Astrocyte (in vitro differentiated cells and primary cell): ENCODE results near the gene SLC16A1. TPM values are rescaled to one million over a fixed set of nuclear protein-coding genes. Genes with fewer than 3 reads are reported as not detected.

Experiments
- DNase-seq: peaks from one replicate; pipeline ENCODE4 v3.0.0-alpha.2; 2010; ENCODE audit warnings: low read depth
- FAIRE-seq: peaks from 2 replicates; lab custom pipeline; 2011; peaks lifted over from hg19 to GRCh38; lab: Jason Lieb, UNC
- H2AFZ ChIP-seq: 2 replicates; pipeline ENCODE4 v1.6.0; 2012; ENCODE audit warnings: low read depth, low read length, inconsistent platforms
- H3K27ac ChIP-seq: 2 replicates; pipeline ENCODE4 v1.5.1; 2011; ENCODE audit warnings: low read depth, low read length, inconsistent platforms
- H3K27me3 ChIP-seq: 2 replicates; pipeline ENCODE4 v1.6.0; 2011; ENCODE audit warnings: low read length, inconsistent platforms; ENCODE audit not compliant: insufficient read depth
- H3K36me3 ChIP-seq: 2 replicates; pipeline ENCODE4 v1.5.1; 2011; ENCODE audit warnings: low read length, inconsistent platforms; ENCODE audit not compliant: insufficient read depth
- H3K4me1 ChIP-seq: 2 replicates; pipeline ENCODE4 v1.5.1; 2011; ENCODE audit warnings: low read length, inconsistent platforms; ENCODE audit not compliant: insufficient read depth
- H3K4me2 ChIP-seq: 2 replicates; pipeline ENCODE4 v1.6.0; 2012; ENCODE audit warnings: low read length, inconsistent platforms
- H3K4me3 ChIP-seq: 2 replicates; pipeline ENCODE4 v1.5.1; 2011; ENCODE audit warnings: low read depth, mild to moderate bottlenecking, low read length, inconsistent platforms; ENCODE audit not compliant: insufficient read depth
- H3K79me2 ChIP-seq: 2 replicates; pipeline ENCODE4 v1.6.0; 2012; ENCODE audit warnings: mild to moderate bottlenecking, low read length, inconsistent platforms; ENCODE audit not compliant: insufficient read depth
- H3K9ac ChIP-seq: 2 replicates; pipeline ENCODE4 v1.6.0; 2012; ENCODE audit warnings: mild to moderate bottlenecking, low read length, inconsistent platforms
- H3K9me3 ChIP-seq: 2 replicates; pipeline ENCODE4 v1.5.1; 2012; ENCODE audit warnings: low read depth, mild to moderate bottlenecking, low read length, inconsistent platforms; ENCODE audit not compliant: insufficient read depth
- H4K20me1 ChIP-seq: 2 replicates; pipeline ENCODE4 v1.6.0; 2012; ENCODE audit warnings: low read length, inconsistent platforms; ENCODE audit not compliant: insufficient read depth
- H3K27ac Mint-ChIP-seq: one replicate; pipeline ENCODE4 v1.8.0; 2021; ENCODE audit warnings: mild to moderate bottlenecking, mixed read lengths; ENCODE audit not compliant: unreplicated experiment
- H3K27me3 Mint-ChIP-seq: one replicate; pipeline ENCODE4 v1.8.0; 2021; ENCODE audit warnings: low read depth, mixed read lengths; ENCODE audit not compliant: unreplicated experiment
- H3K36me3 Mint-ChIP-seq: one replicate; pipeline ENCODE4 v1.8.0; 2021; ENCODE audit warnings: low read depth, mixed read lengths; ENCODE audit not compliant: unreplicated experiment
- H3K4me1 Mint-ChIP-seq: one replicate; pipeline ENCODE4 v1.8.0; 2021; ENCODE audit warnings: low read depth, mixed read lengths; ENCODE audit not compliant: unreplicated experiment
- H3K4me3 Mint-ChIP-seq: one replicate; pipeline ENCODE4 v1.8.0; 2021; ENCODE audit warnings: mild to moderate bottlenecking, moderate library complexity, mixed read lengths; ENCODE audit not compliant: unreplicated experiment
- H3K9me3 Mint-ChIP-seq: one replicate; pipeline ENCODE4 v1.8.0; 2021; ENCODE audit warnings: mild to moderate bottlenecking, mixed read lengths; ENCODE audit not compliant: unreplicated experiment
- EZH2 ChIP-seq: IDR thresholded peaks from 2 replicates; pipeline ENCODE4 v1.6.1; 2012; ENCODE audit warnings: mild to moderate bottlenecking, low read length, inconsistent platforms; ENCODE audit not compliant: insufficient read depth
- total RNA-seq: library from RNA; stranded (reverse); gene quantifications from 2 replicates; pipeline ENCODE4 v1.2.1, GENCODE V29; 2021
- TF ChIP-seq, protein P1 (sequence below): IDR thresholded peaks from 2 replicates; pipeline ENCODE4 v1.5.1; 2011; ENCODE audit warnings: low read depth, mild to moderate bottlenecking, inconsistent platforms, low read length, moderate library complexity; ENCODE audit not compliant: insufficient read depth

The SLC16A1 gene
- total RNA-seq, 1 donor from 2014 or later: 153 TPM

DNA sequence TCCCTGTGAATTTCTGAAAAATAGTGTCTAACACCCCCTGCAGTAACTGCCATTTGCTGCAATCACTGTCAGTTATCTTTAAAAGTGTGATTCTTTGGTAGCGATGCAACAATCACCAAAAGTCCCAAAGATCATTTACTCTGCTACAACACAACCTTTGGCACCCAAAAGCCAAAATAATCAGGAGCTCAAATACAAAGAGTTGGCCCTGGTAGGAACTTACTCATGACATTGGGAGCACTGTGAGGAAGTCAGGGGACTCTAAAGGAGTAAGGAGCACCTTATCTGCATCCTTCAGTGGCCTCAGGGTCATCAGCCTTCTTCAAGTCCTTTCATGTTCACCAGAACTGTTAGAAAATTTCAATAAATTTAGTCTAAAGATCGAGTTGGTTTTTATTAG lies 54.6 kb downstream of the SLC16A1 start:
- Mint-ChIP-seq H3K4me3 (no peak overlapping the region), H3K36me3 (peaks cover 8% of the 10 kb centered on the region), H3K27ac (no peak overlapping the region), H3K27me3 (no peaks in the 10 kb centered on the region), H3K4me1 (peaks cover 26% of the 10 kb centered on the region), H3K9me3 (no peaks in the 10 kb centered on the region)
- Histone ChIP-seq H3K4me3 (no peak overlapping the region), H3K36me3 (no peaks in the 10 kb centered on the region), H3K27me3 (no peaks in the 10 kb centered on the region), H3K4me1 (peaks cover 17% of the 10 kb centered on the region), H3K9ac (no peak overlapping the region), H3K27ac (no peak overlapping the region), H3K9me3 (no peaks in the 10 kb centered on the region), H2AFZ (no peak overlapping the region), H4K20me1 (no peaks in the 10 kb centered on the region), H3K4me2 (no peak overlapping the region), H3K79me2 (no peaks in the 10 kb centered on the region)
- DNase-seq: no peak
- TF ChIP-seq, protein P1, sequence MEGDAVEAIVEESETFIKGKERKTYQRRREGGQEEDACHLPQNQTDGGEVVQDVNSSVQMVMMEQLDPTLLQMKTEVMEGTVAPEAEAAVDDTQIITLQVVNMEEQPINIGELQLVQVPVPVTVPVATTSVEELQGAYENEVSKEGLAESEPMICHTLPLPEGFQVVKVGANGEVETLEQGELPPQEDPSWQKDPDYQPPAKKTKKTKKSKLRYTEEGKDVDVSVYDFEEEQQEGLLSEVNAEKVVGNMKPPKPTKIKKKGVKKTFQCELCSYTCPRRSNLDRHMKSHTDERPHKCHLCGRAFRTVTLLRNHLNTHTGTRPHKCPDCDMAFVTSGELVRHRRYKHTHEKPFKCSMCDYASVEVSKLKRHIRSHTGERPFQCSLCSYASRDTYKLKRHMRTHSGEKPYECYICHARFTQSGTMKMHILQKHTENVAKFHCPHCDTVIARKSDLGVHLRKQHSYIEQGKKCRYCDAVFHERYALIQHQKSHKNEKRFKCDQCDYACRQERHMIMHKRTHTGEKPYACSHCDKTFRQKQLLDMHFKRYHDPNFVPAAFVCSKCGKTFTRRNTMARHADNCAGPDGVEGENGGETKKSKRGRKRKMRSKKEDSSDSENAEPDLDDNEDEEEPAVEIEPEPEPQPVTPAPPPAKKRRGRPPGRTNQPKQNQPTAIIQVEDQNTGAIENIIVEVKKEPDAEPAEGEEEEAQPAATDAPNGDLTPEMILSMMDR: no peak
- no peak for TF ChIP-seq EZH2
- FAIRE-seq: no peak

DNA sequence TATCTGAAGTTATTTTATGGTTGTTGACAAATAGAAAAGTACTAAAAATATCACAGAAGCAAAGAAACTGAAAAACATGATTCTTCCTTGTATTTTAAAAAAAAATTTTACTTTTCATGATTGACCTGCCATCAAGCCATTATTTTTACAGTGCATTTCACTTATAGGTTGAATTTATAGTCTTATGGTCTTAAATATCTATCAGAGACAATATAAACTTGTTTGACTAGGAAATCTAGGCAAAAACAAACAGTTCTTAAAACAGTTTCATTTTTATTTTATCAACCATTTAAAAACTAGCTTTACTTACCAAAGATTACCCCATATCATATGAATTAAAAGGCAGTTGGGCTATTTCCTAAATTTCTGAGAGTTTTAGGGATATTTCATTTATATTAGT lies 59.2 kb downstream of the SLC16A1 start:
- Histone ChIP-seq H3K27ac (no peak overlapping the region), H3K79me2 (no peaks in the 10 kb centered on the region), H3K4me2 (no peak overlapping the region), H3K4me1 (no peaks in the 10 kb centered on the region), H3K9ac (no peak overlapping the region), H3K9me3 (no peaks in the 10 kb centered on the region), H3K4me3 (no peak overlapping the region), H2AFZ (no peak overlapping the region), H3K27me3 (no peaks in the 10 kb centered on the region), H4K20me1 (no peaks in the 10 kb centered on the region), H3K36me3 (no peaks in the 10 kb centered on the region)
- Mint-ChIP-seq H3K27me3 (no peaks in the 10 kb centered on the region), H3K9me3 (peaks cover 19% of the 10 kb centered on the region), H3K4me1 (no peaks in the 10 kb centered on the region), H3K4me3 (no peak overlapping the region), H3K27ac (no peak overlapping the region), H3K36me3 (peaks cover 18% of the 10 kb centered on the region)
- DNase-seq (no peak), FAIRE-seq (no peak)
- TF ChIP-seq EZH2: no peak
- TF ChIP-seq, protein P1: no peak

DNA sequence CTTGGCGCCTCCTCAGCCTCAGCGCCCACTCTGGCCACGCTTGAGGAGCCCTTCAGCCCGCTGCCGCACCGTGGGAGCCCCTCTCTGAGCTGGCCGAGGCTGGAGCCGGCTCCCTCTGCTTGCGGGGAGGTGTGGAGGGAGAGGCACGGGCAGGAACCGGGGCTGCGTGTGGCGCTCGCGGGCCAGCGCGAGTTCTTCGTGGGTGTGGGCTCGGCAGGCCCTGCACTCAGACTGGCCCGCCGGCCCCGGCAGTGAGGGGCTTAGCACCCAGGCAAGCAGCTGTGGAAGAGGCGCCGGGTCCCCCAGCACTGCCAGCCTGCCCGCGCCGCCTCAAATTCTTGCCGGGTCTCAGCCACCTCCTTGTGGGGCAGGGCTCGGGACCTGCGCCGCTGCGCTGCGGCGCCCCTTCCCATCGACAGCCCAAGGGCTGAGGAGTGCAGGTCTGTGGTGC lies 61.4 kb downstream of the SLC16A1 start:
- H3K9me3 ChIP-seq: no peaks in the 10 kb centered on the region
- H2AFZ ChIP-seq: no peak overlapping the region
- no peaks in the 10 kb centered on the region for H3K79me2 ChIP-seq
- no peak overlapping the region for H3K4me3 ChIP-seq
- H3K27me3 ChIP-seq: no peaks in the 10 kb centered on the region
- no peak for TF ChIP-seq EZH2
- TF ChIP-seq, protein P1: no peak
- Mint-ChIP-seq H3K4me1 (no peaks in the 10 kb centered on the region), H3K36me3 (peaks cover 16% of the 10 kb centered on the region), H3K27ac (no peak overlapping the region), H3K9me3 (peaks cover 19% of the 10 kb centered on the region), H3K27me3 (no peaks in the 10 kb centered on the region), H3K4me3 (no peak overlapping the region)
- H3K27ac ChIP-seq: no peak overlapping the region
- DNase-seq (no peak), FAIRE-seq (no peak)
- H3K4me2 ChIP-seq: no peak overlapping the region
- no peak overlapping the region for H3K9ac ChIP-seq
- no peaks in the 10 kb centered on the region for H3K36me3 ChIP-seq
- H4K20me1 ChIP-seq: no peaks in the 10 kb centered on the region
- H3K4me1 ChIP-seq: no peaks in the 10 kb centered on the region
